ENCODE data around the gene ZFAND3. TPM values are rescaled to one million over a fixed set of nuclear protein-coding genes. Genes with fewer than 3 reads are reported as not detected.

The ZFAND3 gene
- total and polyA plus RNA-seq, 9 donors = 16.6 to 220 (median 51.9) TPM

GRCh38 chr6:37926661-37927060, 107.1 kb downstream of the ZFAND3 start:
- no peaks in the 10 kb centered on the region for H3K9me3 ChIP-seq

GRCh38 chr6:37928217-37928616, 108.7 kb downstream of the ZFAND3 start:
- intact Hi-C loops (cut with DNase I) = no loop called here
- no peaks in the 10 kb centered on the region for H3K9me3 ChIP-seq
- H3K27ac ChIP-seq = no peak overlapping the region
- WGBS, 3 donors = 92 to 96% (median 93%) methylated on average over 4 of the region's 4 CpGs
- DNase-seq = no peak
- no peak for TF ChIP-seq CTCF (IDR thresholded peaks at IDR 0.05)
- TF ChIP-seq EP300 (IDR thresholded peaks at IDR 0.05) = no peak
- no peak for TF ChIP-seq POLR2A (IDR thresholded peaks at IDR 0.05)
- H3K4me1 ChIP-seq (ENCODE audit: insufficient read depth) = no peaks in the 10 kb centered on the region
- H3K4me3 ChIP-seq = no peak overlapping the region
- H3K27me3 ChIP-seq = no peaks in the 10 kb centered on the region
- no peaks in the 10 kb centered on the region for H3K36me3 ChIP-seq

More at GRCh38 chr6:37926661-37927060, 107.1 kb downstream of the ZFAND3 start:
- intact Hi-C loops (cut with DNase I) = no loop called here
- Histone ChIP-seq H3K4me1 (ENCODE audit: insufficient read depth) (no peaks in the 10 kb centered on the region), H3K27ac (no peak overlapping the region), H3K4me3 (no peak overlapping the region), H3K36me3 (no peaks in the 10 kb centered on the region), H3K27me3 (no peaks in the 10 kb centered on the region)
- TF ChIP-seq CTCF (IDR thresholded peaks at IDR 0.05) = no peak
- TF ChIP-seq EP300 (IDR thresholded peaks at IDR 0.05) = no peak
- no peak for TF ChIP-seq POLR2A (IDR thresholded peaks at IDR 0.05)
- no peak for DNase-seq
- 84 to 91% (median 88%) methylated on average over 4 of the region's 4 CpGs for WGBS, 3 donors

GRCh38 chr6:37930288-37930971, 110.9 kb downstream of the ZFAND3 start:
- 88 to 93% (median 88%) methylated on average over 4 of the region's 4 CpGs for WGBS, 3 donors
- no peak overlapping the region for H3K27ac ChIP-seq
- intact Hi-C loops (cut with DNase I) = no loop called here

GRCh38 chr6:37931066-37931465, 111.5 kb downstream of the ZFAND3 start:
- no peaks in the 10 kb centered on the region for H3K9me3 ChIP-seq
- H3K27ac ChIP-seq = no peak overlapping the region
- DNase-seq = no peak
- H3K27me3 ChIP-seq = no peaks in the 10 kb centered on the region
- 57 to 87% (median 81%) methylated on average over 1 of the region's 1 CpG for WGBS, 3 donors
- intact Hi-C loops (cut with DNase I) = no loop called here
- no peak for TF ChIP-seq EP300 (IDR thresholded peaks at IDR 0.05)
- no peak for TF ChIP-seq CTCF (IDR thresholded peaks at IDR 0.05)
- TF ChIP-seq POLR2A (IDR thresholded peaks at IDR 0.05) = no peak
- H3K4me3 ChIP-seq = no peak overlapping the region
- no peaks in the 10 kb centered on the region for H3K4me1 ChIP-seq (ENCODE audit: insufficient read depth)
- H3K36me3 ChIP-seq = no peaks in the 10 kb centered on the region

More at GRCh38 chr6:37930288-37930971, 110.9 kb downstream of the ZFAND3 start:
- DNase-seq = no peak
- Histone ChIP-seq H3K4me1 (ENCODE audit: insufficient read depth) (no peaks in the 10 kb centered on the region), H3K36me3 (no peaks in the 10 kb centered on the region), H3K27me3 (no peaks in the 10 kb centered on the region), H3K9me3 (no peaks in the 10 kb centered on the region), H3K4me3 (no peak overlapping the region)
- no peak for TF ChIP-seq EP300 (IDR thresholded peaks at IDR 0.05)
- no peak for TF ChIP-seq CTCF (IDR thresholded peaks at IDR 0.05)
- TF ChIP-seq POLR2A (IDR thresholded peaks at IDR 0.05) = no peak
